ENCODE data around the gene USHBP1. TPM values are rescaled to one million over a fixed set of nuclear protein-coding genes. Genes with fewer than 3 reads are reported as not detected.

USHBP1 gene
- total and polyA plus RNA-seq, 2 of the 13 experiments (the other 11 are each of a cell fraction or from before 2014, with no cell fraction given), result 0.15 to 1.5 TPM

DNA sequence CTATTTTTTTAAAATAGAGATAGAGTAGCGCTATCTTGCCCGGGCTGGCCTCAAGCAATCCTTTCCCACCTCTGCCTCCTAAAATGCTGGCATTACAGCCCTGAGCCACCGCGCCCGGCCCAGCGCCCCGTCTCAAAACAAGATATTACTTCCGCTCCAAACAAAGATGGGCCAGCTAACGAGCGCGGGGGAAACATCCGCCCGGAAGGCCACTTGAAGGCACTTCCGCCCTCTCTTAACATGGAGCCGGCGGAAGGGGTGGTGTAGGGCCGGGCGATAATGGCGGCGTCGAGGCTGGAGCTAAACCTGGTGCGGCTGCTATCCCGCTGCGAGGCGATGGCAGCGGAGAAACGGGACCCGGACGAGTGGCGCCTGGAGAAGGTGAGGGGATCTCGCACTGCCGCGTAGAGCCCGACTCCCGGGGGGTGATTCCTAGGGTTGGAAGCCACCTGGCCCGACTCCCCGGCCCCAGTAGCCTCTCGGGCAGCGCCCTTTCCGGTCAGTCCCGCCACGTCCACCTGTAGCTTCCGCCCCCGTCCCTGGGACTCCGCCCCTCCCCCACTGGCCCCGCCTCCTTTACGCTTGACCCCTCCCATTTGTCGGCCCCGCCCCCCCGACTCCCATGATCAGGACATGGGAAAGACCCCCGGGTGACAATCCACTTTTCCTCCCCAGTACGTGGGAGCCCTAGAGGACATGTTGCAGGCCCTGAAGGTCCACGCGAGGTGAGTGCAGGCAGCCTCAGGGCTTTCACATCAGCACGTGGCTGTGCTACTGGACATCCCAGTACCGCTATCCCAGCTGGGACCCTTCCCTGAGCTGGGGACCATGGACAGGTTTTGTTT lies 49.2 kb downstream of the USHBP1 start, which contains the start of gene USE1 (continued):
- no peak for TF ChIP-seq MTA3 (CRISPR knock-in tag; IDR thresholded peaks at IDR 0.05)
- TF ChIP-seq SALL2 (CRISPR knock-in tag; IDR thresholded peaks at IDR 0.05), result peak; percentile 31; the same call in 1 of the 2 replicates
- TF ChIP-seq ETV6 (CRISPR knock-in tag; conservative IDR thresholded peaks at IDR 0.05), result no peak; the same call in 1 of the 2 replicates
- no peak for TF ChIP-seq ZZZ3 (CRISPR knock-in tag; IDR thresholded peaks at IDR 0.05; ENCODE audit: borderline replicate concordance)
- peak; percentile 66; the same call in 1 of the 2 replicates for TF ChIP-seq CCDC6 (CRISPR knock-in tag; IDR thresholded peaks at IDR 0.05)
- TF ChIP-seq SNAI1 (CRISPR knock-in tag; IDR thresholded peaks at IDR 0.05; ENCODE audit: borderline replicate concordance), result peak; percentile 76; the same call in 1 of the 2 replicates
- TF ChIP-seq ZNF629 (CRISPR knock-in tag; conservative IDR thresholded peaks at IDR 0.05), result 0 out of 2 replicates have a peak, but pooled peaks have one; percentile 7
- TF ChIP-seq SMARCE1 (IDR thresholded peaks at IDR 0.05; ENCODE audit: borderline replicate concordance), result no peak
- TF ChIP-seq ZNF720 (CRISPR knock-in tag; IDR thresholded peaks at IDR 0.05), result no peak
- no peak for TF ChIP-seq TOE1 (CRISPR knock-in tag; IDR thresholded peaks at IDR 0.05)
- TF ChIP-seq HDAC2 (CRISPR knock-in tag; IDR thresholded peaks at IDR 0.05), result peak; percentile 63
- no peak for TF ChIP-seq ZMYM2 (CRISPR knock-in tag; IDR thresholded peaks at IDR 0.05)
- peak; percentile 81; the same call in 1 of the 2 replicates for TF ChIP-seq SP4 (CRISPR knock-in tag; IDR thresholded peaks at IDR 0.05)
- peak; percentile 84 for TF ChIP-seq ZFX (CRISPR knock-in tag; IDR thresholded peaks at IDR 0.05; ENCODE audit: low read depth)
- TF ChIP-seq ZBTB38 (CRISPR knock-in tag; IDR thresholded peaks at IDR 0.05), result peak; percentile 20
- TF ChIP-seq ZNF850 (CRISPR knock-in tag; conservative IDR thresholded peaks at IDR 0.05), result 0 out of 2 replicates have a peak, but pooled peaks have one; percentile 67
- TF ChIP-seq PLRG1 (conservative IDR thresholded peaks at IDR 0.05), result no peak
- TF ChIP-seq, protein P1, sequence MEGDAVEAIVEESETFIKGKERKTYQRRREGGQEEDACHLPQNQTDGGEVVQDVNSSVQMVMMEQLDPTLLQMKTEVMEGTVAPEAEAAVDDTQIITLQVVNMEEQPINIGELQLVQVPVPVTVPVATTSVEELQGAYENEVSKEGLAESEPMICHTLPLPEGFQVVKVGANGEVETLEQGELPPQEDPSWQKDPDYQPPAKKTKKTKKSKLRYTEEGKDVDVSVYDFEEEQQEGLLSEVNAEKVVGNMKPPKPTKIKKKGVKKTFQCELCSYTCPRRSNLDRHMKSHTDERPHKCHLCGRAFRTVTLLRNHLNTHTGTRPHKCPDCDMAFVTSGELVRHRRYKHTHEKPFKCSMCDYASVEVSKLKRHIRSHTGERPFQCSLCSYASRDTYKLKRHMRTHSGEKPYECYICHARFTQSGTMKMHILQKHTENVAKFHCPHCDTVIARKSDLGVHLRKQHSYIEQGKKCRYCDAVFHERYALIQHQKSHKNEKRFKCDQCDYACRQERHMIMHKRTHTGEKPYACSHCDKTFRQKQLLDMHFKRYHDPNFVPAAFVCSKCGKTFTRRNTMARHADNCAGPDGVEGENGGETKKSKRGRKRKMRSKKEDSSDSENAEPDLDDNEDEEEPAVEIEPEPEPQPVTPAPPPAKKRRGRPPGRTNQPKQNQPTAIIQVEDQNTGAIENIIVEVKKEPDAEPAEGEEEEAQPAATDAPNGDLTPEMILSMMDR (CRISPR knock-in tag; IDR thresholded peaks at IDR 0.05), result 0 out of 2 replicates have a peak, but pooled peaks have one; percentile 10
- TF ChIP-seq TBP (CRISPR knock-in tag; IDR thresholded peaks at IDR 0.05), result no peak
- TF ChIP-seq POGZ (CRISPR knock-in tag; IDR thresholded peaks at IDR 0.05), result peak; percentile 74
- TF ChIP-seq RARA (CRISPR knock-in tag; IDR thresholded peaks at IDR 0.05), result no peak
- peak; percentile 60; the same call in 1 of the 2 replicates for TF ChIP-seq ZSCAN25 (CRISPR knock-in tag; IDR thresholded peaks at IDR 0.05)
- TF ChIP-seq MAFK (conservative IDR thresholded peaks at IDR 0.05 in 1 of 2, IDR thresholded peaks at IDR 0.05 in 1 of 2; ENCODE audit: low read length in 2 of 2), result no peak
- peak; percentile 93 for TF ChIP-seq FOXK1 (CRISPR knock-in tag; IDR thresholded peaks at IDR 0.05; ENCODE audit: borderline replicate concordance, low read depth)
- no peak for TF ChIP-seq ZNF292 (CRISPR knock-in tag; IDR thresholded peaks at IDR 0.05; ENCODE audit: borderline replicate concordance, low read depth)

All from HepG2 (cell line).